Activated CD8-positive, alpha-beta memory T cell treated with anti-CD3 and anti-CD28 coated beads for 4 hours (primary cell): ENCODE results near the gene IER5L.
A peak's percentile ranks its signal among the peaks of the same experiment; 100 is the strongest.
"Not testable (repeated sequence)": the region's sequence is repeated elsewhere in the genome, so short reads cannot be mapped to it uniquely, and the experiment has no call there.

ENCODE experiments used
- DNase-seq, 2 donors: peaks; one replicate each; pipeline ENCODE4 v3.0.0-alpha.2; 2020; ENCODE audit warnings: low read depth in 2 of 2

IER5L gene

GRCh38 chr9:129138476-129139232, 39.4 kb downstream of the IER5L start:
- DNase-seq = no peak

DNA sequence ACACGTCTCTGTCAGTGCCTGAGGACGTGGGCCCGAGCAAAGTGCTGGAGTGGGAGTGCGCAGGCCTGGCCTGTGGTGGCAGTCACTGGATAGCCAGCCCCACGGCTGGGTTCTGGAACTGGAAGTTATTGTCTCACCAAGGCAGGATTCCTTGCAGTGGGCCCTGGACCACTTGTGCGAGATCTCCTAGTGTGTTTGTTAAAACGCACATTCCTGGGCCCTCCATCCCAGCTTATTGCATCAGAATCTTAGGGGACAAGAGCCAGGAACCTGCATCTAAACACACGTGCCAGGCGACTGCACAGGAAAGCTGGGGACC, 40.0 kb downstream of the IER5L start:
- DNase-seq = no peak

DNA sequence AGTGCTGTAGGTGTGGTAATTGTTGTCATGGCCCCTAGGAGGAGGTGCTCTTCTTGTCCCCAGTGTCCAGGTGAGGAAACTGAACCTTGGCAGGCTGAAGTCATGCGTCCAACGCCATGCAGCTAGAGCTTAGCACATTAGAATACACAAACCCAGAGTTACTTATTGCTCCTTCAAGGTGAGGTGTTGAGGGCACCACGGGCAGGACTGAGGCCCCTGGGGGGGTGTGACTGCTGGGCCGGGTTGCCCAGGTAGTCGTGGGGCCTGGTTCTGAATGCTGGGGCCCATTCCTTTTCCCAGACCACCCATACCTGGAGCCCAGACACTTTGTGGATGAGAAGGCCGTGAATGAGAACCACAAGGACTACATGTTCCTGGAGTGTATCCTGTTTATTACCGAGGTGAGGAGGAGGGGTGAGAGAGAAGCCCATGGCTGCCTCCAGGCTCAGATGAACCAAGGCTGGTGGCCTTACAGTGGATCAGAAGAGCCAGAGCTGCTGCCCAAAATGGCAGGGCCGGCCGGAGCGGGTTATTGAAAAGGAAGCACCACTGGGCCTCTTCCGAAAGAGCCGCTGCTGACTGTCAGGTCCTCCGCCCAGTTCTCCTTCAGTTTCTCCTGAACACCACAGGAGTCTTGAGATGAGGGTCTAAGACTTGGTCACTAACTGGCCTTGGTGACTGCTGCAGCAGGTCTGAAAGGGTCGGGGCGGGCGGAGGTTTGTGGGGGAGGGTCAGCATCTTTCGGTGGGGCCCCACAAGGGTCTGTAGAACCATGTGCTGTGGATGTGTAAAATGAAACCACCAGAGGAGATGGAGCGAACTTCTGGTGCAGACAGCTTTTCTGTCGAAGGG, 40.5 kb downstream of the IER5L start:
- no peak for DNase-seq

- no peak for DNase-seq
These were observed 41.5 kb downstream of the IER5L start for GRCh38 chr9:129136446-129137035.

GRCh38 chr9:129135476-129135875, 42.6 kb downstream of the IER5L start:
- DNase-seq = no peak

DNA sequence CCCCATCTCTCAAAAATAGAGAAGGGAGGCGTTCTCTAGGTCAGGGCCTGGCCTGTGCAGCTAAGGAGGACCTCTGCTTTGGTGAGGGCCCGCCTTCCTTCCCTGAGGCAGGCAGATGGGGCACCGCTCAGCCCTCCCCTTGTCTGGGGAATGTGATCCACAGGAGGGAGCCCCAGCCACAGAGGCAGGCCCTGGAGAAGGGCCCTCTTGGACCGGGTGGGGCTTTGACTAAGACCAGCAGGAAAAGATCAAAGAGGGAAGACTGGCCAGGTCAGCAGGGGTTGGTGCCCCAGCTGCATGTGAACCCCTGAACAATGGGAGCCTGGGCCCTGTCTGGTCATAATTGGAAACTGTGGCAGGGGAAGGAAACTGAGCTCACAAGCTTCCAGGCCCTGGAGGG, 45.0 kb downstream of the IER5L start:
- no peak for DNase-seq

DNA sequence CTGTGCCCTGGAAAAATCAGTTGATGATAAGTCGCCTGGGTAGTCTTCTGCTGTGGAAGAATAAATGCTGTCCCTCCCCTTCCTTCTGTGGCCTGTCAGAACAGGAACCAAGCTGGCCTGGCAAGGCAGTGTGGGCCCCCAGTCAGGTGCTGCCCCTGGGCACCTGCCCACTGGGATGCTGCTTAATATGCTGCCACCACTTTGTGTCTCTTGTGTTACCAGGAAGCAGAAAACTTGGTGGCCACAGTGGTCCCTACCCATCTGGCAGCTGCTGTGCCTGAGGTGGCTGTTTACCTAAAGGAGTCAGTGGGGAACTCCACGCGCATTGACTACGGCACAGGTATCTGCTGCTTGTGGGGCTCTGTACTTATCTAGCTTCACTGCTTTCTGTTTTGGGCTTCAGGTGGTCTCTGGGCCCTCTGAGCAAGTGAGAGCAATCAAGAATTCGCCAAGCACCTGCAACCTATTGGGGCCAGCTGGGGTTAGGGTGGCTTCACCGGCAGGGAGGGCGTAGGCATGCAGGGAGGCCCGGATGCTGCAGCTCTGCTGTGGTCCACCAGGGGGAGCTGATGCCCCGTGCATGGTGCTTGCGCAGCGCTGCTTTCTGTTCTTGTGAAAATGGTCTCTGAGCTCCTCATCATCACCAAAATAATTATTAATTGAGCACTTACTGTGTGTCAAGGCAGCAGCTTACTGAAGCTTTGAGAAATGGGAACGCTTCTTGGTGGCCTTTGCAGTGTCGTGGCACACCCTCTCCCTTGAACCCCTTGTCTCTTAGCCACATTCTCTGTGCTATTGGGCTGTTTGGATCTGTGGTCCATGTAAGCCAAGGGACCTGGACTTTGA, 46.5 kb downstream of the IER5L start:
- DNase-seq = peak; percentile 67 to 74

DNA sequence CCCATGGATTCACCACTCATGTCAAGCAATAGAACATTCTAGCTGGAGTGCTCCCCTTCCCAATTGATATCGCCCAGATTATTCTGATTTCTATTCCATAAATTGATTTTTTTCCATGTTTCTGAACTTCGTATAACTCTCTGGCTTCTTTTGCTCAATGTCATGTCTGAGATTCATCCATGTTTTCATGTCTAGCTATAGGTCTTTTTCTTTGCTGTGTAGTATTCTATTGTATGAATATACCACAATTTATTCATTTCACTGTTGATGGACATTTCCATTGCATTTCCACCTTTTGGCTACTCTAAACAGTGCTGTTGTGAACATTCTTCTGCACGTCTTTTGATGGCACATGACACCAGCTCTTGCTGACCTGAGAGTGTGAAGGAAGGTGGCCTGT, 47.3 kb downstream of the IER5L start:
- no peak for DNase-seq

DNA sequence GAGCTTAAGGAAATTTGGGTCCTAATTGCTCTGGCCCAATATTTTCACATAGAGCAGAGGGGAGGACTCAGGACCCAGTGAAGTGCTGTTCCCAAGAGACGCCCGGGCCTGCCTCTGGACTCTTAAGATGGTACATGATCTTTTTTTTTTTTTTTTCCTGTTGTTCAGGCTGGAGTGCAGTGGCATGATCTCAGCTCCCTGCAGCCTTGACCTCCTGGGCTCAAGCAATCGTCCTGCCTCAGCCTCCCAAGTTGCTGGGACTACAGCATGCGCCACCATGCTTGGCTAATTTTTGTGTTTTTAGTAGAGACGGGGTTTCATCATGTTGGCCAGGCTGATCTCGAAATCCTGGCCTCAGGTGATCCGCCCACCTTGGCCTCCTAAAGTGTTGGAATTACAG, 47.8 kb downstream of the IER5L start:
- DNase-seq = not testable (repeated sequence)

- no peak for DNase-seq
These were observed 49.4 kb downstream of the IER5L start for GRCh38 chr9:129128689-129129088.

DNA sequence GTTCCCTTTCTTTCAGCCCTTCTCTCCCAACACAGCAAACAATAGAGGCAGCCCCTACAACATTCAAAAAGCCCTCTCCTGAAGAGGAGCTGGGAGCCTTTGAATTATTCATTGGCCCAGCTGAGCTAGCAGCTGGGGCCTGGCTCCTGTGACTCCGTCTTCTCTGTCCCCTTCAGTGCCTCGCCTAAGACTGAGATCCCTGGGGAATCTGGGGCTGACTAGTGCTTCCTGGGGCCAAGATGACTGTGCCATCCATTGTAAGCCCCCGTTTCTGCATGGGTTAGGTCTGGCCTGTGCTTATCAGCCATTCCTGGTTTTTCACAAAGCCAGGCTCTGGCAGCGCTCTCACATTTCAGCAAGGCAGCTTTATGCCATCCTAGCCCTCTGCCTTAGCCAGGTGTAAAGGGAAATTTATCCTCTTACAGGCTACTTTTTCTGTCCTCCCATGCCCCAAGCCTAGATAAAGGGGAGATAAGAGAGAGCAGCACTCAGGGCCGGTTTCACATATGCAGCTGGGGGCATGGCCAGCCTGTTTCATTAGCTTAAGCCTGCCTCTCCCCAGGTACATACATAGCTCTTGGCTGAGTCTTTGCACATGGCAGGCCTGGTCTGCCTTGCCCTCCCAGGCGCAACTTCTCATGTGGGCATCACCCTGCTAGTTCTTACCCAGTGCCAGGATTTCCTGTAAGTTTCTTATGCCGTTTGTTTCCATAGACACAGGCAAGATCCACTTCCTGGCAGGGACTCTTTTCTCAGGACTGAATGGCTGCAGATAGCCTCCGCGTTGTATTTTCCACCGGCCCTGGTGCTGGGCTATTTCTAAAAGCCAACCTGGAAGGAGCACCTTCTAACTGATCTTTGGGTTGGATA, 51.1 kb downstream of the IER5L start:
- no peak for DNase-seq
